ENCODE data around the gene TADA3. TPM values are rescaled to one million over a fixed set of nuclear protein-coding genes. Genes with fewer than 3 reads are reported as not detected.
A peak's percentile ranks its signal among the peaks of the same experiment; 100 is the strongest.

TADA3 gene
- total RNA-seq, 1 experiment from 2014 or later: 49.0 TPM

- TF ChIP-seq ZNF219 (CRISPR knock-in tag; IDR thresholded peaks at IDR 0.05; ENCODE audit: borderline replicate concordance): no peak
- TF ChIP-seq E2F1 (CRISPR knock-in tag; IDR thresholded peaks at IDR 0.05): no peak
These were observed 36.8 kb upstream of the TADA3 start (continued) for GRCh38 chr3:9828801-9829755.

GRCh38 chr3:9826815-9827573, 34.7 kb upstream of the TADA3 start:
- CTCF ChIA-PET: interaction anchor here (0.6 to 2.9 kb wide), 20 partner anchors 9 to 236 kb away, joined by 3 to 22 read pairs (median 3); partner anchors contain the start of genes CRELD1, IL17RE and RPUSD3

GRCh38 chr3:9825451-9826040, 33.3 kb upstream of the TADA3 start:
- Mint-ChIP-seq H3K4me1 (peaks cover 8% of the 10 kb centered on the region), H3K36me3 (no peaks in the 10 kb centered on the region), H3K9me3 (no peaks in the 10 kb centered on the region), H3K27ac (no peak overlapping the region), H3K27me3 (ENCODE audit: low read depth) (no peaks in the 10 kb centered on the region), H3K4me3 (no peak overlapping the region)
- ChIA-PET CTCF (interaction anchor here (0.6 to 2.9 kb wide), 3 partner anchors 66 to 121 kb away, joined by 3 to 16 read pairs (median 4); partner anchors contain the start of gene CRELD1), POLR2A (no interaction called here)
- 0 out of 2 replicates have a peak, but pooled peaks have one; percentile 7 for ATAC-seq
- no peak for DNase-seq (ENCODE audit: low spot score)
- TF ChIP-seq ZNF425 (CRISPR knock-in tag; conservative IDR thresholded peaks at IDR 0.05) (no peak), CREB1 (CRISPR knock-in tag; IDR thresholded peaks at IDR 0.05) (no peak), ATF2 (CRISPR knock-in tag; IDR thresholded peaks at IDR 0.05; ENCODE audit: borderline replicate concordance, low read depth) (no peak), SOX15 (CRISPR knock-in tag; IDR thresholded peaks at IDR 0.05) (no peak), MYBL2 (CRISPR knock-in tag; IDR thresholded peaks at IDR 0.05) (no peak), ZBTB21 (CRISPR knock-in tag; IDR thresholded peaks at IDR 0.05; ENCODE audit: borderline replicate concordance) (no peak), IRF2 (CRISPR knock-in tag; IDR thresholded peaks at IDR 0.05; ENCODE audit: borderline replicate concordance, low read depth) (no peak), PREB (CRISPR knock-in tag; IDR thresholded peaks at IDR 0.05; ENCODE audit: borderline replicate concordance) (no peak)

More at GRCh38 chr3:9826815-9827573, 34.7 kb upstream of the TADA3 start:
- Mint-ChIP-seq H3K27me3 (ENCODE audit: low read depth) (no peaks in the 10 kb centered on the region), H3K4me3 (no peak overlapping the region), H3K9me3 (no peaks in the 10 kb centered on the region), H3K27ac (no peak overlapping the region), H3K36me3 (no peaks in the 10 kb centered on the region), H3K4me1 (peaks cover 8% of the 10 kb centered on the region)
- ATAC-seq (peak; percentile 92), DNase-seq (ENCODE audit: low spot score) (peak; percentile 45)
- TF ChIP-seq TEAD4 (CRISPR knock-in tag; IDR thresholded peaks at IDR 0.05): no peak
- TF ChIP-seq CTCF (IDR thresholded peaks at IDR 0.05): peak; percentile 69
- no peak for TF ChIP-seq ZNF425 (CRISPR knock-in tag; conservative IDR thresholded peaks at IDR 0.05)
- POLR2A ChIA-PET: interaction anchor here (0.7 kb wide), 1 partner anchor 17 kb away, joined by 4 read pairs; the partner anchor contains the start of gene RPUSD3
